WTC11 (cell line): ENCODE measurements around the gene CSNK1G1. TPM values are rescaled to one million over a fixed set of nuclear protein-coding genes. Genes with fewer than 3 reads are reported as not detected.
"Not testable (repeated sequence)": the region's sequence is repeated elsewhere in the genome, so short reads cannot be mapped to it uniquely, and the experiment has no call there.

Source experiments
- ATAC-seq: fragments of 200-7000 bp; cut with Tn5 transposase; 2 replicates; pipeline ENCODE4 v1.10.0; 2021; ENCODE audit warnings: mild to moderate bottlenecking, moderate library complexity
- CTCF ChIA-PET: fragments of 300-600 bp; sonication (Branson Sonifier 250); formaldehyde crosslinking; loops from one replicate; lab custom pipeline; 2021; ENCODE audit warnings: antibody characterized with exemption; lab: Charles Lee
- POLR2A ChIA-PET: fragments of 350-600 bp; sonication (Branson Sonifier 250); formaldehyde crosslinking; loops from one replicate; lab custom pipeline; 2021; ENCODE audit warnings: antibody characterized with exemption; lab: Charles Lee
- DNase-seq: peaks from one replicate; pipeline ENCODE4 v3.0.0; 2021; ENCODE audit warnings: low spot score
- H3K27ac Mint-ChIP-seq: 2 replicates; pipeline ENCODE4 v1.8.0; 2021; ENCODE audit warnings: mixed read lengths
- H3K27me3 Mint-ChIP-seq: 2 replicates; pipeline ENCODE4 v1.8.0; 2021; ENCODE audit warnings: low read depth, mild to moderate bottlenecking, moderate library complexity, mixed read lengths
- H3K36me3 Mint-ChIP-seq: 2 replicates; pipeline ENCODE4 v1.8.0; 2021; ENCODE audit warnings: mixed read lengths
- H3K4me1 Mint-ChIP-seq: 2 replicates; pipeline ENCODE4 v1.8.0; 2022; ENCODE audit warnings: mixed read lengths
- H3K4me3 Mint-ChIP-seq: 2 replicates; pipeline ENCODE4 v1.8.0; 2021; ENCODE audit warnings: mild to moderate bottlenecking, moderate library complexity, mixed read lengths
- H3K9me3 Mint-ChIP-seq: 2 replicates; pipeline ENCODE4 v1.8.0; 2021; ENCODE audit warnings: mixed read lengths
- ATF1 ChIP-seq: sonication (generic); formaldehyde crosslinking; IDR thresholded peaks from 2 replicates; pipeline ENCODE4 v1.8.1; 2023; ENCODE audit warnings: mild to moderate bottlenecking, moderate library complexity, missing genetic modification reagents
- ATF2 ChIP-seq: sonication (generic); formaldehyde crosslinking; IDR thresholded peaks from 2 replicates; pipeline ENCODE4 v1.8.1; 2022; ENCODE audit warnings: low read depth, missing genetic modification reagents, borderline replicate concordance
- CBFB ChIP-seq: sonication (generic); formaldehyde crosslinking; IDR thresholded peaks from 2 replicates; pipeline ENCODE4 v1.8.1; 2022; ENCODE audit warnings: mild to moderate bottlenecking, low read depth, missing genetic modification reagents
- EMX1 ChIP-seq: fragments of 250-450 bp; sonication (Bioruptor Pico); IDR thresholded peaks from 2 replicates; pipeline ENCODE4 v1.8.0; 2021; ENCODE audit warnings: mild to moderate bottlenecking
- GABPB1 ChIP-seq: sonication (generic); formaldehyde crosslinking; IDR thresholded peaks from 2 replicates; pipeline ENCODE4 v1.8.1; 2023; ENCODE audit warnings: mild to moderate bottlenecking, missing genetic modification reagents
- MAX ChIP-seq: sonication (generic); formaldehyde crosslinking; IDR thresholded peaks from 2 replicates; pipeline ENCODE4 v1.8.0; 2022; ENCODE audit warnings: mild to moderate bottlenecking, missing genetic modification reagents
- NFE2L1 ChIP-seq: sonication (generic); formaldehyde crosslinking; IDR thresholded peaks from 2 replicates; pipeline ENCODE4 v1.8.1; 2023; ENCODE audit warnings: missing genetic modification reagents
- OVOL2 ChIP-seq: fragments of 250-450 bp; sonication (Bioruptor Pico); IDR thresholded peaks from 2 replicates; pipeline ENCODE4 v1.9.0; 2021; ENCODE audit warnings: mild to moderate bottlenecking, borderline replicate concordance
- RORB ChIP-seq: fragments of 250-450 bp; sonication (Bioruptor Pico); IDR thresholded peaks from 2 replicates; pipeline ENCODE4 v1.9.0; 2021; ENCODE audit warnings: mild to moderate bottlenecking
- TEAD1 ChIP-seq: sonication (generic); formaldehyde crosslinking; IDR thresholded peaks from 2 replicates; pipeline ENCODE4 v1.8.0; 2022; ENCODE audit warnings: mild to moderate bottlenecking, missing genetic modification reagents
- ZMAT4 ChIP-seq: fragments of 250-450 bp; sonication (Bioruptor Pico); IDR thresholded peaks from 2 replicates; pipeline ENCODE4 v1.9.0; 2021; ENCODE audit warnings: mild to moderate bottlenecking
- ZNF232 ChIP-seq: sonication (generic); formaldehyde crosslinking; IDR thresholded peaks from 2 replicates; pipeline ENCODE4 v1.8.0; 2022; ENCODE audit warnings: mild to moderate bottlenecking, missing genetic modification reagents
- ZNF281 ChIP-seq: sonication (generic); formaldehyde crosslinking; IDR thresholded peaks from 2 replicates; pipeline ENCODE4 v1.8.0; 2023; ENCODE audit warnings: mild to moderate bottlenecking, missing genetic modification reagents
- ZNF416 ChIP-seq: fragments of 250-450 bp; sonication (Bioruptor Pico); IDR thresholded peaks from 2 replicates; pipeline ENCODE4 v1.9.0; 2021; ENCODE audit warnings: mild to moderate bottlenecking, inconsistent platforms
- total RNA-seq: library from RNA; stranded (reverse); gene quantifications from 3 replicates; pipeline ENCODE4 v1.2.3, GENCODE V29; 2021
- TF ChIP-seq, protein P1 (sequence below): sonication (generic); formaldehyde crosslinking; IDR thresholded peaks from 2 replicates; pipeline ENCODE4 v1.8.1; 2023; ENCODE audit warnings: mild to moderate bottlenecking, missing genetic modification reagents, borderline replicate concordance
- TF ChIP-seq, protein P2 (sequence below): sonication (generic); formaldehyde crosslinking; conservative IDR thresholded peaks from 2 replicates; pipeline ENCODE4 v1.8.1; 2022; ENCODE audit warnings: mild to moderate bottlenecking, missing genetic modification reagents
- TF ChIP-seq, protein P3 (sequence below): fragments of 250-450 bp; sonication (Bioruptor Pico); conservative IDR thresholded peaks from 2 replicates; pipeline ENCODE4 v1.9.0; 2021; ENCODE audit warnings: mild to moderate bottlenecking

The CSNK1G1 gene
- total RNA-seq, 1 experiment from 2014 or later = 19.3 TPM

GRCh38 chr15:64349375-64349774, 6.6 kb downstream of the CSNK1G1 start:
- Mint-ChIP-seq H3K9me3 (no peaks in the 10 kb centered on the region), H3K36me3 (peaks cover 6% of the 10 kb centered on the region; the same call in 1 of the 2 replicates), H3K4me1 (peaks cover under 1% of the 10 kb centered on the region; the same call in 1 of the 2 replicates), H3K4me3 (no peak overlapping the region), H3K27me3 (no peaks in the 10 kb centered on the region)
- no peak for ATAC-seq
- CTCF ChIA-PET = no interaction called here
- no peak for DNase-seq
- TF ChIP-seq OVOL2 (no peak), RORB (no peak), ZNF232 (CRISPR knock-in tag) (no peak), ZNF416 (CRISPR knock-in tag) (no peak), MAX (CRISPR knock-in tag) (no peak)
- TF ChIP-seq, all 79 proteins: peak for 0
- no peak overlapping the region for H3K27ac Mint-ChIP-seq
- POLR2A ChIA-PET = no interaction called here

GRCh38 chr15:64348455-64348854, 7.5 kb downstream of the CSNK1G1 start:
- TF ChIP-seq ZMAT4 = no peak
- TF ChIP-seq ATF2 = no peak
- ChIA-PET CTCF (no interaction called here), POLR2A (interaction anchor here (0.7 kb wide), 1 partner anchor 53 kb away, joined by 4 read pairs; no protein-coding TSS in a partner anchor)
- Mint-ChIP-seq H3K4me3 (no peak overlapping the region), H3K27me3 (no peaks in the 10 kb centered on the region), H3K36me3 (peaks cover 6% of the 10 kb centered on the region; the same call in 1 of the 2 replicates), H3K27ac (no peak overlapping the region), H3K4me1 (peaks cover under 1% of the 10 kb centered on the region; the same call in 1 of the 2 replicates), H3K9me3 (no peaks in the 10 kb centered on the region)
- ATAC-seq = no peak
- no peak for DNase-seq

DNA sequence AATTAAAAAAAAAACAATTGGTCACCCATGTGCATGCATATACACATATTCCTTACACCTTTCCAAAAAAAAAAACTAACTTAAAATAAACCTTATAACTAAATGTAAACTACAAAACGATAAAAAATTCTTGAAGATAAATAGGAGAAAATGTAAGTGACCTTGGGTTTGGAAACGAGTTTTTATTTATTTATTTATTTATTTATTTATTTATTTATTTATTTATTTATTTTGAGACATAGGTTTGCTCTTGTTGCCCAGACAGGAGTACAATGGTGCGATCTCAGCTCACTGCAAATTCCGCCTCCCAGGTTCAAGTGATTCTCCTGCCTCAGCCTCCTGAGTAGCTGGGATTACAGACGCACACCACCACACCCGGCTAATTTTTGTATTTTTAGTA, 9.7 kb downstream of the CSNK1G1 start:
- H3K4me3 Mint-ChIP-seq, H3K27ac Mint-ChIP-seq, H3K9me3 Mint-ChIP-seq: not testable (repeated sequence)

GRCh38 chr15:64344651-64345294, 11.2 kb downstream of the CSNK1G1 start:
- Mint-ChIP-seq H3K9me3 (no peaks in the 10 kb centered on the region), H3K27ac (no peak overlapping the region), H3K4me1 (peaks cover 15% of the 10 kb centered on the region), H3K4me3 (no peak overlapping the region), H3K36me3 (peaks cover 6% of the 10 kb centered on the region; the same call in 1 of the 2 replicates), H3K27me3 (no peaks in the 10 kb centered on the region)
- CTCF ChIA-PET = no interaction called here
- POLR2A ChIA-PET = no interaction called here
- ATAC-seq (no peak), DNase-seq (no peak)
- TF ChIP-seq NFE2L1 (CRISPR knock-in tag) (no peak), ZNF281 (CRISPR knock-in tag) (no peak), ATF1 (no peak), TEAD1 (CRISPR knock-in tag) (no peak), GABPB1 (CRISPR knock-in tag) (no peak), CBFB (CRISPR knock-in tag) (no peak), EMX1 (CRISPR knock-in tag) (no peak)
- TF ChIP-seq, protein P1, sequence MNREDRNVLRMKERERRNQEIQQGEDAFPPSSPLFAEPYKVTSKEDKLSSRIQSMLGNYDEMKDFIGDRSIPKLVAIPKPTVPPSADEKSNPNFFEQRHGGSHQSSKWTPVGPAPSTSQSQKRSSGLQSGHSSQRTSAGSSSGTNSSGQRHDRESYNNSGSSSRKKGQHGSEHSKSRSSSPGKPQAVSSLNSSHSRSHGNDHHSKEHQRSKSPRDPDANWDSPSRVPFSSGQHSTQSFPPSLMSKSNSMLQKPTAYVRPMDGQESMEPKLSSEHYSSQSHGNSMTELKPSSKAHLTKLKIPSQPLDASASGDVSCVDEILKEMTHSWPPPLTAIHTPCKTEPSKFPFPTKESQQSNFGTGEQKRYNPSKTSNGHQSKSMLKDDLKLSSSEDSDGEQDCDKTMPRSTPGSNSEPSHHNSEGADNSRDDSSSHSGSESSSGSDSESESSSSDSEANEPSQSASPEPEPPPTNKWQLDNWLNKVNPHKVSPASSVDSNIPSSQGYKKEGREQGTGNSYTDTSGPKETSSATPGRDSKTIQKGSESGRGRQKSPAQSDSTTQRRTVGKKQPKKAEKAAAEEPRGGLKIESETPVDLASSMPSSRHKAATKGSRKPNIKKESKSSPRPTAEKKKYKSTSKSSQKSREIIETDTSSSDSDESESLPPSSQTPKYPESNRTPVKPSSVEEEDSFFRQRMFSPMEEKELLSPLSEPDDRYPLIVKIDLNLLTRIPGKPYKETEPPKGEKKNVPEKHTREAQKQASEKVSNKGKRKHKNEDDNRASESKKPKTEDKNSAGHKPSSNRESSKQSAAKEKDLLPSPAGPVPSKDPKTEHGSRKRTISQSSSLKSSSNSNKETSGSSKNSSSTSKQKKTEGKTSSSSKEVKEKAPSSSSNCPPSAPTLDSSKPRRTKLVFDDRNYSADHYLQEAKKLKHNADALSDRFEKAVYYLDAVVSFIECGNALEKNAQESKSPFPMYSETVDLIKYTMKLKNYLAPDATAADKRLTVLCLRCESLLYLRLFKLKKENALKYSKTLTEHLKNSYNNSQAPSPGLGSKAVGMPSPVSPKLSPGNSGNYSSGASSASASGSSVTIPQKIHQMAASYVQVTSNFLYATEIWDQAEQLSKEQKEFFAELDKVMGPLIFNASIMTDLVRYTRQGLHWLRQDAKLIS (CRISPR knock-in tag) = no peak
- TF ChIP-seq, protein P2, sequence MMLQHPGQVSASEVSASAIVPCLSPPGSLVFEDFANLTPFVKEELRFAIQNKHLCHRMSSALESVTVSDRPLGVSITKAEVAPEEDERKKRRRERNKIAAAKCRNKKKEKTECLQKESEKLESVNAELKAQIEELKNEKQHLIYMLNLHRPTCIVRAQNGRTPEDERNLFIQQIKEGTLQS (CRISPR knock-in tag) = no peak
- TF ChIP-seq, protein P3, sequence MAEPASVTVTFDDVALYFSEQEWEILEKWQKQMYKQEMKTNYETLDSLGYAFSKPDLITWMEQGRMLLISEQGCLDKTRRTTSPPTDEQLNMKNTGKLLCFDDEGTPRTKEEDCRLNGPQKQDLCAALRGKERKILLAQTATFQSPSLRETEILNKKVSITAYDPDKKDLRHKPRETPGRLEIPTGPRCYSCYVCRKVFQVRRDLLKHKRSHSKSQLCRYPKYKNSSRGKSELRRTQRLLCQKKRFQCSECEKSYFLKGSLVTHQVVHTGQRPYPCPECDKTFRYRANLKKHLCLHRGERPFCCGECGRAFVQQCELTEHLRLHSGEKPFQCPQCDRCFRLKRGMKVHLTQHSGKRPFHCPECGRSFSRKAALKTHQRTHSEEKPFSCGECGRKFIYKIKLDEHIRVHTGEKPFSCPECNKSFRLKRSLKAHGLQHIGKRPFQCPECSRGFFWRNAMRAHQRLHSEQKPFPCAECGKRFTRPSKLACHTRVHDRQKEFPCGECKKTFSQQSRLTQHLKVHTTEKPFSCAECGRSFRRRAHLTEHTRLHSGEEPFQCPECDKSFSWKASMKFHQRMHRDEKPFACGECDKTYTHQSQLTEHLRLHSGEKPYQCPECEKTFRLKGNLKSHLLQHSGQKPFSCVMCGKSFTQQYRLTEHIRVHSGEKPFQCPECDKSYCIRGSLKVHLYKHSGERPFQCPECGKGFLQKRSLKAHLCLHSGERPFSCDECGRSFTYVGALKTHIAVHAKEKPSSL (CRISPR knock-in tag) = no peak

More for the DNA sequence above, 9.7 kb downstream of the CSNK1G1 start:
- H3K27me3 Mint-ChIP-seq, ATAC-seq, POLR2A ChIA-PET, DNase-seq, H3K36me3 Mint-ChIP-seq, CTCF ChIA-PET: not testable (repeated sequence)
- peaks cover 15% of the 10 kb centered on the region for H3K4me1 Mint-ChIP-seq
